Progenitor cell of endocrine pancreas (in vitro differentiated cells): ENCODE data around the gene TMEM200C. TPM values are rescaled to one million over a fixed set of nuclear protein-coding genes. Genes with fewer than 3 reads are reported as not detected.

Experiments
- DNase-seq: peaks from one replicate; pipeline ENCODE4 v3.0.0; 2021; ENCODE audit warnings: low spot score; ENCODE audit not compliant: unreplicated experiment
- H3K27ac Mint-ChIP-seq: 2 replicates; pipeline ENCODE4 v1.8.0; 2021; ENCODE audit warnings: mild to moderate bottlenecking, moderate library complexity, mixed read lengths
- H3K27me3 Mint-ChIP-seq: 2 replicates; pipeline ENCODE4 v1.8.0; 2021; ENCODE audit warnings: mixed read lengths
- H3K36me3 Mint-ChIP-seq: 2 replicates; pipeline ENCODE4 v1.8.0; 2022; ENCODE audit warnings: mixed read lengths; ENCODE audit not compliant: insufficient read depth
- H3K4me1 Mint-ChIP-seq: 2 replicates; pipeline ENCODE4 v1.8.0; 2021; ENCODE audit warnings: low read depth, mixed read lengths
- H3K4me3 Mint-ChIP-seq: 2 replicates; pipeline ENCODE4 v1.8.0; 2021; ENCODE audit warnings: low read depth, mild to moderate bottlenecking, moderate library complexity, mixed read lengths
- H3K9me3 Mint-ChIP-seq: 2 replicates; pipeline ENCODE4 v1.8.0; 2021; ENCODE audit warnings: low read depth, mixed read lengths
- total RNA-seq: library from RNA; stranded (reverse); gene quantifications from 2 replicates; pipeline ENCODE4 v1.2.1, GENCODE V29; 2021
- TF ChIP-seq, protein P1 (sequence below): fragments of 200-600 bp; sonication (generic); IDR thresholded peaks from one replicate; pipeline ENCODE4 v1.5.0; 2021; ENCODE audit warnings: antibody characterized with exemption, mild to moderate bottlenecking; ENCODE audit not compliant: unreplicated experiment

Gene TMEM200C
- total RNA-seq, 1 donor from 2014 or later, result 9.3 TPM

DNA sequence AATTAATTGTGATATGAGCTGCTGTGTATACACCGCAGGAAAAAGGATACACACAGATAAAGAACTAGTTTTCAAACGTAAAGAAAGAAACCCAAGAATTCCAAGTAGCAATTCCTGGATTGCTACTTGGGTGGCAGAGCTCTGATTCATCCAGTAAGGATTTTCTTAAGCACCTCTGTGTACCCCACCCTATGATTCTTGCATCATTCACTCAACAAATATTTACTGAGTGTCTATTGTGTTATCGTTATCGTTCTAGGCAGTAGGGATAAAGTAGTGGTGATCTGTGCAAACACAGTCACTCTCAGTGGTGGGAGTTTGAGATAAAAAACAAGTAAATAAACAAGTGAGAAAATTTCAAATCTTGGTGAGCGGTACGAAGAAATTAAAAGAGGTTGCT lies 4.9 kb upstream of the TMEM200C start:
- TF ChIP-seq, protein P1, sequence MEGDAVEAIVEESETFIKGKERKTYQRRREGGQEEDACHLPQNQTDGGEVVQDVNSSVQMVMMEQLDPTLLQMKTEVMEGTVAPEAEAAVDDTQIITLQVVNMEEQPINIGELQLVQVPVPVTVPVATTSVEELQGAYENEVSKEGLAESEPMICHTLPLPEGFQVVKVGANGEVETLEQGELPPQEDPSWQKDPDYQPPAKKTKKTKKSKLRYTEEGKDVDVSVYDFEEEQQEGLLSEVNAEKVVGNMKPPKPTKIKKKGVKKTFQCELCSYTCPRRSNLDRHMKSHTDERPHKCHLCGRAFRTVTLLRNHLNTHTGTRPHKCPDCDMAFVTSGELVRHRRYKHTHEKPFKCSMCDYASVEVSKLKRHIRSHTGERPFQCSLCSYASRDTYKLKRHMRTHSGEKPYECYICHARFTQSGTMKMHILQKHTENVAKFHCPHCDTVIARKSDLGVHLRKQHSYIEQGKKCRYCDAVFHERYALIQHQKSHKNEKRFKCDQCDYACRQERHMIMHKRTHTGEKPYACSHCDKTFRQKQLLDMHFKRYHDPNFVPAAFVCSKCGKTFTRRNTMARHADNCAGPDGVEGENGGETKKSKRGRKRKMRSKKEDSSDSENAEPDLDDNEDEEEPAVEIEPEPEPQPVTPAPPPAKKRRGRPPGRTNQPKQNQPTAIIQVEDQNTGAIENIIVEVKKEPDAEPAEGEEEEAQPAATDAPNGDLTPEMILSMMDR, result no peak
- H3K9me3 Mint-ChIP-seq, result no peaks in the 10 kb centered on the region
- H3K27ac Mint-ChIP-seq, result no peak overlapping the region
- peaks cover 4% of the 10 kb centered on the region for H3K36me3 Mint-ChIP-seq
- H3K27me3 Mint-ChIP-seq, result peaks cover 43% of the 10 kb centered on the region
- no peak for DNase-seq
- no peak overlapping the region for H3K4me3 Mint-ChIP-seq
- peaks cover 25% of the 10 kb centered on the region for H3K4me1 Mint-ChIP-seq

- H3K4me3 Mint-ChIP-seq, result no peak overlapping the region
- H3K36me3 Mint-ChIP-seq, result peaks cover 4% of the 10 kb centered on the region
- peaks cover 43% of the 10 kb centered on the region for H3K27me3 Mint-ChIP-seq
Measured at GRCh38 chr18:5899835-5900234, 4.5 kb upstream of the TMEM200C start.

DNA sequence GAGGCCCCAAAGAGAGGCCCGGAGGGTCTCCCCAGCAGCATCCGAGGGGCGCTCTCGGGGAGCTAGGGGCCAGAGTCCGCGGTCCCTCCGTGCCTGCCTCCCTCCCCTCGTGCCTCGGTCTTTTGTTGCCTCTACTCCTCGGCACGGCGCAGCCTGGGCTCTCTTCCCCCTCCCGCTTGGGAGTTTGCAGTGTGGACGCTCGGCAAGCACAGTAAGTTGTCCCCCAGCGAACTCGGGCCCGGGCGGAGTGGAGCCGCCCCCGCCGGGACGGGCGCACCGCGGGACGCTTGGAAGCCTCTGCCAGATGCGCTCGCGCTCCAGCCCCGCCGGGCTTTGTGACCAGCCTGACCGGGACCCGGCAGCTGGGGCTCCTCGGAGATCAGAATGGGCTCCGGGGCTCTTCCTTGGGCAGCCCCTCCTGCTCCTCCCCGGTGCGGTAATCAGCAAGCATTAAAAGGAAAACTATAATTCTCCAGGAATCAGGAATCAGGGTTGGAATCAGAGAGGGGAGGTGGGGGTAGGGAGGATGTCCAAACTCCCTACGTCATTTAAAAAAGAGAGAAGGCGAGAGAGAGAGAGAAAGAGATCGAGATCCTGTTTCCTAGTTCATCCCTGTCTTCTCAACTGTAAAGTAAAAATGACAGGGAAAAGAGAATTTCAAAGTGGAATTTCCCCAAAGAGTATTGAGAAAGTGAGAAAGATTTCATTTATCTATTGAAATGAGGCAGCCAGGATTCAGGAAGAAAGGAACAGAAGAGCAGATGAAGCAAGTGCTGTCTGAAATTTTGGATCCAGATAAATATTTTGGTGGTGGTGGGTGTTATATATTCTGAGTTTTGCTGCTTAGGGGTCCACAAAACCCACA lies 786 bp upstream of the TMEM200C start:
- TF ChIP-seq, protein P1, result no peak
- peaks cover 56% of the 10 kb centered on the region for H3K27me3 Mint-ChIP-seq
- H3K27ac Mint-ChIP-seq, result peak overlapping the region; percentile 84
- H3K4me3 Mint-ChIP-seq, result peak overlapping the region; percentile 83
- H3K4me1 Mint-ChIP-seq, result peaks cover 34% of the 10 kb centered on the region
- H3K36me3 Mint-ChIP-seq, result peaks cover 7% of the 10 kb centered on the region
- H3K9me3 Mint-ChIP-seq, result no peaks in the 10 kb centered on the region
- DNase-seq, result peak; percentile 49

More at GRCh38 chr18:5899835-5900234, 4.5 kb upstream of the TMEM200C start:
- peaks cover 24% of the 10 kb centered on the region for H3K4me1 Mint-ChIP-seq
- H3K27ac Mint-ChIP-seq, result no peak overlapping the region
- no peaks in the 10 kb centered on the region for H3K9me3 Mint-ChIP-seq
- DNase-seq, result no peak
- TF ChIP-seq, protein P1, result no peak

- Mint-ChIP-seq H3K36me3 (peaks cover 7% of the 10 kb centered on the region), H3K4me1 (peaks cover 25% of the 10 kb centered on the region), H3K4me3 (peak overlapping the region; percentile 83), H3K27ac (peak overlapping the region; percentile 92), H3K27me3 (peaks cover 53% of the 10 kb centered on the region), H3K9me3 (no peaks in the 10 kb centered on the region)
- peak; percentile 31 for DNase-seq
- TF ChIP-seq, protein P1, result no peak
Measured at GRCh38 chr18:5894611-5895298, 567 bp downstream of the TMEM200C start.

DNA sequence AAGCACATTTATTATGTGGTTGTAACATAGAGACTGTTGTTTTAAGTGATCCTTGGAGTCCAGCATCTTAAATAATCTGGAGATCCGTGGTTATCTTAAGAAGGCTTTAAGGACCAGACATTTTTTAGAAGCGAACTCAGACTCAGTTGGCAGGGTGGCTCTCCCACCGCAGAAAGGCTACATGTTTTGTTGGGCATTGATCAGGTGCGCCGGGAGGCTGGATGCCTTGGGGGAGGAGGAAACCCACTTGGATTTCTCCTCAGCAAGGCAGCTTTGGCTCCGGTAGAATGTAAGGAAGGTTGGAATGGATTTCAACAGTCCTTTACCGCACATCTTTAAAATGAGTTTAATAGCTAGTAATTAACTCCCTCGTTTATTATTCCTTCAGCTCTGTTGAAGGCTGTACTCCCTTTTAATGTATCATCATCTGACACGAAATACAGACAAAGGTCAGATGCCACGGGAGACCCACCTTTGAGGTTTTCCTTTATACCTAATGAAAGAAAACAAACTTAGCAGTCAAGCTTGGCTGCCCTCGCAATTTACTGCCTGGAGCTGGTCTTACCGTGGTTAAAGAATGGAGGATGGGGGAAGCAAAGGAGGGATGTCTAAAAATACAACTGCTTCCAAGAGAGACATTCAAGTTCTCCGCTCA lies 1.2 kb downstream of the TMEM200C start:
- Mint-ChIP-seq H3K27me3 (peaks cover 53% of the 10 kb centered on the region), H3K9me3 (no peaks in the 10 kb centered on the region), H3K4me3 (peak overlapping the region; percentile 83), H3K27ac (peak overlapping the region; percentile 92), H3K36me3 (peaks cover 7% of the 10 kb centered on the region), H3K4me1 (peaks cover 24% of the 10 kb centered on the region)
- DNase-seq, result no peak
- TF ChIP-seq, protein P1, result no peak
